H9 (cell line): Measurements from ENCODE around the gene RBFOX1. TPM values are rescaled to one million over a fixed set of nuclear protein-coding genes. Genes with fewer than 3 reads are reported as not detected.

Source experiments
- DNase-seq: peaks from one replicate; pipeline ENCODE4 v3.0.0-alpha.2; 2017
- H2AFZ ChIP-seq: one replicate; pipeline ENCODE4 v1.6.1; 2013; ENCODE audit warnings: mild to moderate bottlenecking, low read length, control low read depth, moderate library complexity
- H2AK5ac ChIP-seq: 2 replicates; pipeline ENCODE4 v1.6.1; 2013; ENCODE audit warnings: low read length, control low read depth, mixed read lengths; ENCODE audit not compliant: insufficient read length
- H2BK120ac ChIP-seq: one replicate; pipeline ENCODE4 v1.6.1; 2013; ENCODE audit warnings: low read depth, mild to moderate bottlenecking, low read length, control low read depth, inconsistent platforms; ENCODE audit not compliant: poor library complexity, severe bottlenecking
- H2BK12ac ChIP-seq: 2 replicates; pipeline ENCODE4 v1.6.1; 2013; ENCODE audit warnings: low read length, control low read depth, mixed read lengths, low read depth; ENCODE audit not compliant: insufficient read length
- H2BK15ac ChIP-seq: 2 replicates; pipeline ENCODE4 v1.6.1; 2013; ENCODE audit warnings: low read depth, low read length, control low read depth
- H2BK20ac ChIP-seq: one replicate; pipeline ENCODE4 v1.6.1; 2013; ENCODE audit warnings: low read depth, mild to moderate bottlenecking, low read length, control low read depth, inconsistent platforms; ENCODE audit not compliant: poor library complexity, severe bottlenecking
- H2BK5ac ChIP-seq: 2 replicates; pipeline ENCODE4 v1.6.1; 2013; ENCODE audit warnings: low read length, control low read depth, mixed read lengths; ENCODE audit not compliant: insufficient read length
- H3K14ac ChIP-seq: 2 replicates; pipeline ENCODE4 v1.6.1; 2013; ENCODE audit warnings: low read length, control low read depth; ENCODE audit not compliant: insufficient read depth
- H3K18ac ChIP-seq: 2 replicates; pipeline ENCODE4 v1.6.1; 2013; ENCODE audit warnings: low read depth, mild to moderate bottlenecking, mixed read lengths, low read length, control low read depth; ENCODE audit not compliant: insufficient read length
- H3K23ac ChIP-seq: 2 replicates; pipeline ENCODE4 v1.6.1; 2013; ENCODE audit warnings: low read length, control low read depth, mixed read lengths, low read depth; ENCODE audit not compliant: insufficient read length
- H3K23me2 ChIP-seq: 2 replicates; pipeline ENCODE4 v1.6.1; 2013; ENCODE audit warnings: low read depth, mild to moderate bottlenecking, mixed read lengths, low read length, control low read depth; ENCODE audit not compliant: insufficient read length, poor library complexity, severe bottlenecking
- H3K27ac ChIP-seq: 2 replicates; pipeline ENCODE4 v1.5.1; 2013; ENCODE audit warnings: low read length, control low read depth, mixed read lengths, low read depth; ENCODE audit not compliant: insufficient read length
- H3K27me3 ChIP-seq: 2 replicates; pipeline ENCODE4 v1.6.1; 2013; ENCODE audit warnings: low read length, control low read depth, inconsistent platforms; ENCODE audit not compliant: insufficient read depth
- H3K4ac ChIP-seq: 2 replicates; pipeline ENCODE4 v1.6.1; 2013; ENCODE audit warnings: low read depth, mild to moderate bottlenecking, control low read depth, inconsistent platforms, low read length, moderate library complexity
- H3K4me1 ChIP-seq: 2 replicates; pipeline ENCODE4 v1.6.1; 2013; ENCODE audit warnings: low read length, control low read depth, inconsistent platforms; ENCODE audit not compliant: insufficient read depth
- H3K4me2 ChIP-seq: 2 replicates; pipeline ENCODE4 v1.6.1; 2013; ENCODE audit warnings: low read length, control low read depth, mixed read lengths; ENCODE audit not compliant: insufficient read length, insufficient read depth
- H3K56ac ChIP-seq: 2 replicates; pipeline ENCODE4 v1.6.1; 2013; ENCODE audit warnings: low read depth, mild to moderate bottlenecking, mixed read lengths, low read length, control low read depth; ENCODE audit not compliant: insufficient read length
- H3K79me1 ChIP-seq: 2 replicates; pipeline ENCODE4 v1.6.1; 2013; ENCODE audit warnings: low read depth, mild to moderate bottlenecking, moderate library complexity, low read length, control low read depth, inconsistent platforms; ENCODE audit not compliant: insufficient read depth, poor library complexity, severe bottlenecking
- H3K79me2 ChIP-seq: 2 replicates; pipeline ENCODE4 v1.6.1; 2013; ENCODE audit warnings: low read length, control low read depth, inconsistent platforms; ENCODE audit not compliant: insufficient read depth
- H3K9ac ChIP-seq: 2 replicates; pipeline ENCODE4 v1.6.1; 2013; ENCODE audit warnings: low read length, control low read depth, mixed read lengths; ENCODE audit not compliant: insufficient read length; ENCODE audit errors: extremely low read depth
- H3K9me3 ChIP-seq: one replicate; pipeline ENCODE4 v1.6.1; 2013; ENCODE audit warnings: low read depth, low read length, inconsistent platforms; ENCODE audit not compliant: control insufficient read depth
- H3T11ph ChIP-seq: one replicate; pipeline ENCODE4 v1.6.1; 2013; ENCODE audit warnings: mild to moderate bottlenecking, low read length, control low read depth, inconsistent platforms
- H4K20me1 ChIP-seq: one replicate; pipeline ENCODE4 v1.6.1; 2013; ENCODE audit not compliant: control insufficient read depth, insufficient read length, insufficient read depth
- H4K5ac ChIP-seq: 2 replicates; pipeline ENCODE4 v1.6.1; 2013; ENCODE audit warnings: low read depth, mild to moderate bottlenecking, mixed read lengths, low read length, control low read depth; ENCODE audit not compliant: insufficient read length
- H4K8ac ChIP-seq: replicated peaks from 2 replicates; pipeline ENCODE4 v1.6.1; 2013; ENCODE audit warnings: low read length, control low read depth, mixed read lengths, low read depth; ENCODE audit not compliant: insufficient read length
- H4K91ac ChIP-seq: 2 replicates; pipeline ENCODE4 v1.6.1; 2013; ENCODE audit warnings: low read depth, mild to moderate bottlenecking, moderate library complexity, mixed read lengths, low read length, control low read depth; ENCODE audit not compliant: insufficient read length
- H3K27ac Mint-ChIP-seq, 3 experiments: 2 replicates in 2 of 3; 3 replicates in 1 of 3; pipeline ENCODE4 v1.8.0; 2020 to 2021; ENCODE audit warnings: mixed read lengths in 3 of 3, mild to moderate bottlenecking in 1 of 3, moderate library complexity in 1 of 3
- H3K27me3 Mint-ChIP-seq: 2 replicates; pipeline ENCODE4 v1.8.0; 2021; ENCODE audit warnings: low read depth, mild to moderate bottlenecking, moderate library complexity, mixed read lengths
- H3K36me3 Mint-ChIP-seq, 3 experiments: 2 replicates in 2 of 3; 3 replicates in 1 of 3; pipeline ENCODE4 v1.8.0; 2020 to 2021; ENCODE audit warnings: low read depth in 3 of 3, mixed read lengths in 3 of 3; ENCODE audit not compliant: insufficient read depth in 1 of 3
- H3K4me1 Mint-ChIP-seq, 2 experiments: 2 replicates each; pipeline ENCODE4 v1.8.0; 2020; ENCODE audit warnings: mixed read lengths in 2 of 2
- H3K4me3 Mint-ChIP-seq, 2 experiments: 2 replicates in 1 of 2; 3 replicates in 1 of 2; pipeline ENCODE4 v1.8.0; 2020 to 2021; ENCODE audit warnings: mild to moderate bottlenecking in 2 of 2, mixed read lengths in 2 of 2, moderate library complexity in 1 of 2
- H3K9me3 Mint-ChIP-seq, 2 experiments: 2 replicates in 1 of 2; 3 replicates in 1 of 2; pipeline ENCODE4 v1.8.0; 2020; ENCODE audit warnings: mild to moderate bottlenecking in 2 of 2, mixed read lengths in 2 of 2, moderate library complexity in 1 of 2
- WGBS: extraction: QIAGEN DNeasy Blood & Tissue Kit; methylation state at CpG from one replicate; pipeline ENCODE4 v1.1.7; 2013; ENCODE audit warnings: missing lambda C conversion rate, low lambda C conversion rate, mixed read lengths; ENCODE audit not compliant: insufficient read length; ENCODE audit errors: extremely low coverage; 5-methylcytosine and 5-hydroxymethylcytosine counted together
- total RNA-seq: library from RNA; stranded (reverse); gene quantifications from 2 replicates; pipeline ENCODE4 v1.2.1, GENCODE V29; 2021
- TF ChIP-seq, protein P1 (sequence below): fragments of 200-600 bp; sonication (generic); conservative IDR thresholded peaks from 3 replicates; pipeline ENCODE4 v1.8.0; 2021; ENCODE audit warnings: antibody characterized with exemption, mild to moderate bottlenecking

The RBFOX1 gene
- total RNA-seq, 1 experiment from 2014 or later: 2.0 TPM

DNA sequence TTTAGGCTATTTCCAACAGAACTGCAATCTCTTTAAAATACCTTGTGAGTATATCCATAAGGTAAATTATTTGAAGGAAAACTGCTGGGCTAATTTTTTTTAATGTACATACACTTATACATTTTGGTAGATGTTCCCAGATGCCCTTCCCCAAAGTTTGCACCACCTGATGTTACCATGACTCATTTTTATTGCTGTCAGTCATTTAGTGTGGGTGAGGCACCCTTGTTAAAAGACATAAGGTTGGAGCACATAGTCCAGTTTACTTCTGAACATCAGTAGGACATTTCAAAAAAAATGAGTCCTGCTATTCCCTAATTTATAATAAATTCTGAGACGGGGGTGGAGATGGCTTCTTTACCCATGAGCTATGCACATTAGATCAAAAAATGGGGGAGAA, 138.6 kb downstream of the RBFOX1 start:
- Mint-ChIP-seq H3K27ac (no peak overlapping the region), H3K4me3 (no peak overlapping the region), H3K9me3 (no peaks in the 10 kb centered on the region; a peak in 2 of 5 replicates), H3K4me1 (no peaks in the 10 kb centered on the region), H3K27me3 (no peaks in the 10 kb centered on the region; the same call in 1 of the 2 replicates), H3K36me3 (no peaks in the 10 kb centered on the region; a peak in 1 of 7 replicates)
- H2AK5ac ChIP-seq: no peak overlapping the region
- H3T11ph ChIP-seq: no peak overlapping the region
- no peak overlapping the region for H2BK5ac ChIP-seq
- no peak overlapping the region for H4K5ac ChIP-seq
- no peaks in the 10 kb centered on the region for H3K4me1 ChIP-seq
- H3K79me2 ChIP-seq: no peaks in the 10 kb centered on the region
- no peak overlapping the region for H3K18ac ChIP-seq
- H3K9me3 ChIP-seq: no peaks in the 10 kb centered on the region
- no peak overlapping the region for H3K14ac ChIP-seq
- DNase-seq: no peak
- TF ChIP-seq, protein P1, sequence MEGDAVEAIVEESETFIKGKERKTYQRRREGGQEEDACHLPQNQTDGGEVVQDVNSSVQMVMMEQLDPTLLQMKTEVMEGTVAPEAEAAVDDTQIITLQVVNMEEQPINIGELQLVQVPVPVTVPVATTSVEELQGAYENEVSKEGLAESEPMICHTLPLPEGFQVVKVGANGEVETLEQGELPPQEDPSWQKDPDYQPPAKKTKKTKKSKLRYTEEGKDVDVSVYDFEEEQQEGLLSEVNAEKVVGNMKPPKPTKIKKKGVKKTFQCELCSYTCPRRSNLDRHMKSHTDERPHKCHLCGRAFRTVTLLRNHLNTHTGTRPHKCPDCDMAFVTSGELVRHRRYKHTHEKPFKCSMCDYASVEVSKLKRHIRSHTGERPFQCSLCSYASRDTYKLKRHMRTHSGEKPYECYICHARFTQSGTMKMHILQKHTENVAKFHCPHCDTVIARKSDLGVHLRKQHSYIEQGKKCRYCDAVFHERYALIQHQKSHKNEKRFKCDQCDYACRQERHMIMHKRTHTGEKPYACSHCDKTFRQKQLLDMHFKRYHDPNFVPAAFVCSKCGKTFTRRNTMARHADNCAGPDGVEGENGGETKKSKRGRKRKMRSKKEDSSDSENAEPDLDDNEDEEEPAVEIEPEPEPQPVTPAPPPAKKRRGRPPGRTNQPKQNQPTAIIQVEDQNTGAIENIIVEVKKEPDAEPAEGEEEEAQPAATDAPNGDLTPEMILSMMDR: no peak
- H3K23ac ChIP-seq: no peak overlapping the region
- H3K23me2 ChIP-seq: no peaks in the 10 kb centered on the region
- H3K4ac ChIP-seq: no peak overlapping the region
- H3K79me1 ChIP-seq: no peaks in the 10 kb centered on the region
- H3K27me3 ChIP-seq: no peaks in the 10 kb centered on the region
- no peak overlapping the region for H4K8ac ChIP-seq
- H2BK120ac ChIP-seq: no peak overlapping the region
- H3K9ac ChIP-seq: no peak overlapping the region
- H2BK12ac ChIP-seq: no peak overlapping the region
- no peak overlapping the region for H4K91ac ChIP-seq
- H4K20me1 ChIP-seq: no peaks in the 10 kb centered on the region
- WGBS: no CpG with 5 or more reads among the region's 1 CpG
- no peak overlapping the region for H3K4me2 ChIP-seq
- no peak overlapping the region for H2BK20ac ChIP-seq
- H3K56ac ChIP-seq: no peak overlapping the region
- no peak overlapping the region for H3K27ac ChIP-seq
- H2BK15ac ChIP-seq: no peak overlapping the region
- no peak overlapping the region for H2AFZ ChIP-seq
